ENCODE results near the gene POLR2E. TPM values are rescaled to one million over a fixed set of nuclear protein-coding genes. Genes with fewer than 3 reads are reported as not detected.

Gene POLR2E
- total RNA-seq, 1 donor from 2014 or later = 87.1 TPM

GRCh38 chr19:1046836-1047695 is 48.1 kb downstream of the POLR2E start:
- no peak for TF ChIP-seq CTCF (IDR thresholded peaks at IDR 0.05; ENCODE audit: insufficient read depth, low read length, severe bottlenecking)
- no peak for FAIRE-seq

GRCh38 chr19:1046117-1046626 is 49.0 kb downstream of the POLR2E start:
- no peak for DNase-seq (ENCODE audit: low read depth)
- H3K36me3 ChIP-seq (ENCODE audit: control insufficient read depth, insufficient read depth, low read length) = peaks cover 5% of the 10 kb centered on the region
- no peak overlapping the region for H3K4me3 ChIP-seq (ENCODE audit: low read depth, low read length)
- FAIRE-seq = no peak
- TF ChIP-seq CTCF (IDR thresholded peaks at IDR 0.05; ENCODE audit: insufficient read depth, low read length, severe bottlenecking) = no peak
- no peaks in the 10 kb centered on the region for H3K27me3 ChIP-seq (ENCODE audit: control insufficient read depth, insufficient read depth, low read length)

More at GRCh38 chr19:1046836-1047695, 48.1 kb downstream of the POLR2E start:
- H3K36me3 ChIP-seq (ENCODE audit: control insufficient read depth, insufficient read depth, low read length) = peaks cover 5% of the 10 kb centered on the region
- H3K27me3 ChIP-seq (ENCODE audit: control insufficient read depth, insufficient read depth, low read length) = no peaks in the 10 kb centered on the region
- DNase-seq (ENCODE audit: low read depth) = no peak
- no peak overlapping the region for H3K4me3 ChIP-seq (ENCODE audit: low read depth, low read length)

- no peak for TF ChIP-seq CTCF (IDR thresholded peaks at IDR 0.05; ENCODE audit: insufficient read depth, low read length, severe bottlenecking)
- peak; percentile 13 for DNase-seq (ENCODE audit: low read depth)
- Histone ChIP-seq H3K27me3 (ENCODE audit: control insufficient read depth, insufficient read depth, low read length) (no peaks in the 10 kb centered on the region), H3K36me3 (ENCODE audit: control insufficient read depth, insufficient read depth, low read length) (peaks cover 5% of the 10 kb centered on the region), H3K4me3 (ENCODE audit: low read depth, low read length) (no peak overlapping the region)
- FAIRE-seq = no peak
Measured at GRCh38 chr19:1045247-1045603, 50.0 kb downstream of the POLR2E start.

- TF ChIP-seq CTCF (IDR thresholded peaks at IDR 0.05; ENCODE audit: insufficient read depth, low read length, severe bottlenecking) = no peak
- Histone ChIP-seq H3K4me3 (ENCODE audit: low read depth, low read length) (no peak overlapping the region), H3K36me3 (ENCODE audit: control insufficient read depth, insufficient read depth, low read length) (peaks cover 9% of the 10 kb centered on the region), H3K27me3 (ENCODE audit: control insufficient read depth, insufficient read depth, low read length) (no peaks in the 10 kb centered on the region)
- DNase-seq (ENCODE audit: low read depth) (no peak), FAIRE-seq (no peak)
Measured at GRCh38 chr19:1042689-1043511, 52.3 kb downstream of the POLR2E start.

GRCh38 chr19:1041835-1042685 is 53.1 kb downstream of the POLR2E start:
- Histone ChIP-seq H3K4me3 (ENCODE audit: low read depth, low read length) (no peak overlapping the region), H3K36me3 (ENCODE audit: control insufficient read depth, insufficient read depth, low read length) (peaks cover 11% of the 10 kb centered on the region), H3K27me3 (ENCODE audit: control insufficient read depth, insufficient read depth, low read length) (no peaks in the 10 kb centered on the region)
- FAIRE-seq (no peak), DNase-seq (ENCODE audit: low read depth) (no peak)
- no peak for TF ChIP-seq CTCF (IDR thresholded peaks at IDR 0.05; ENCODE audit: insufficient read depth, low read length, severe bottlenecking)
